HG02763 (cell line): ENCODE measurements around the gene PCK1.

Experiments used
- ATAC-seq: cut with Tn5 transposase; IDR thresholded peaks from one replicate; pipeline ENCODE4 v1.9.1; 2021; ENCODE audit warnings: mild to moderate bottlenecking, moderate library complexity; ENCODE audit not compliant: unreplicated experiment

Gene PCK1

DNA sequence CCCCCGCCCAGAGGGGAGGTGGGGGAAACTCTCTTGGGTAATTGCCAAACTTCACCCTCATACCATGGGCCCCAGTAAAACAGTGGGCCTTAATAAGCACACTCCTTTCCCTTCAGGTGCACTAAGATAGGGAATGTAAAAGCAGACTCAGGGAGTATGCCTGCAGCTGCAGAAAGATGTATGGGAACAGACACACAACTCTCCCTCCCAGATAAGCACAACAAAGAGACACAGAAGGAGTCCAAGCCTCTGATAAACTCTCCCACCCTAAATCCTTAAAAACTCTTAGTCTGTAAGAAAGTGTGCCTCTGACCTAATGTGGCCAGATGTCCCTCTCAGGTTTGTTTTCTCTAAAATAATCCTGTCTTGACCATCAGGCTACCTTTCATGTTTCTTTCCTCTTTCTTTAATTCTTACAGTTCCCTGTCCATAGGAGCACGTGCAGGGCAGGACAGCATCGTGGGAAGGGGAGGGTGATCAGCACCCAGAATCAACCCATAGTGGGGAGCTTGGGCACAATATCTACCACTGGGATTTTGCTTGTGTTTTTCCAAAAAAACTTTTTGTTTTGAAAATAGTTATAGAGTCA lies 24.7 kb upstream of the PCK1 start:
- no peak for ATAC-seq

DNA sequence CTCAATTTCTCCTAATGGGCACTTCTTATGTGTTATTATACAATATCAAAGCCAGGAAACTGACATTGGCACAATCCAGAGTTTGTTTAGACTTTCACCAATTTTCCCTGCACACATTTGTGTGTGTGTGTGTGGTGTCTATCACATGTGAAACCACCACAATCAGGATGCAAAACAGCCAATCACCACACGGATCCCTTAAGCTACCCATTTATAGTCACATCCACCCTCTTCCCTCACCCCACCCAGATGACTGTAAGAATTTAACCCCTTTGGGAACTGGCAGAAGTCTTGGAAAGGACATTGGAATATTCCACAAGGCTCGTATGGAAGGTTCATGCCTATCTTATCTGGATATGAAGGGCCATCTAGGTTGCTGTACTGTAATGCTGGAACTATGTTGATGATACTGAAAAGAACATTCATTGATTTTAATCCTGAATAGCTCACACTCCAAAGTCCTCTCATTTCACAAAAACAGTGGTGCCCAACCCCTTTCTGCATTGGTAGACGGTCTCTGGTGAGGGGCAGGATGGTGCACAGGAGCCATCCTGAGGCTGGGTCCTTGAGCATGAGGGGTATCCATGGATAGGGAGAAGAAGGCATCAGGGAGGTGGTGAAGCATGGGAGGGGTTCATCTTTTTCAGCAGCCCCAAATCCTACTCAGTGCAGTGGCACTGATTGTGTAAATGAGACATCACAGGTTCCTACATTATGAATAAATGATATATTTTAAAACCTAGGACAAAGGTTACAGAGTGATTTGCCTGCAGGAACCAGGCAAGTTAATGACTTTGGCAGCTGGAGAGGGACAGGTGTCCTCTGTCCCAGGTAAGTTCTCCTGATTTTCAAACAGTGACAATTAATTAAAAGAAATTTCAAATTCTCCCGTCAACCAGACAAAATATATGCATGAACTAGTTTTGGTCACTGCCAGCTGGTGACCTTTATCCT lies 23.9 kb upstream of the PCK1 start:
- no peak for ATAC-seq

DNA sequence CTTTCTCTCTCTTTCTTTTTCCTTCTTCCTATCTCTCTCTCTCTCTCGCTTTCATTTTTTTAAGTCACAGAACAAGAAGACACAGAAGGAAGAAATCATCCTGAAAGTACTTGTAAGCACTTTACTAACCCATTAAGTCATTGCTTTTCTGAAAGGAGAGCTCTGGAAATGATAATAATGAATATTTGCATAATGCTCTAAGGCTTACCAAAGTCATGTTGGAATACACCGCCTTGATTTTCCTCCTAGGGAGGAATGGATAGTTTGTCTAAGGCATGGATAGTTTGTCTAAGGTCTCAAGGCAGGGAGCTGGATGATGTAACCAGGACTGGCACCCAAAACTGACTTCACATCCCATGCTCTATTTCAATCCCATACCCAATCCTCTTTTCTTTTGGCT lies 23.1 kb upstream of the PCK1 start:
- no peak for ATAC-seq

DNA sequence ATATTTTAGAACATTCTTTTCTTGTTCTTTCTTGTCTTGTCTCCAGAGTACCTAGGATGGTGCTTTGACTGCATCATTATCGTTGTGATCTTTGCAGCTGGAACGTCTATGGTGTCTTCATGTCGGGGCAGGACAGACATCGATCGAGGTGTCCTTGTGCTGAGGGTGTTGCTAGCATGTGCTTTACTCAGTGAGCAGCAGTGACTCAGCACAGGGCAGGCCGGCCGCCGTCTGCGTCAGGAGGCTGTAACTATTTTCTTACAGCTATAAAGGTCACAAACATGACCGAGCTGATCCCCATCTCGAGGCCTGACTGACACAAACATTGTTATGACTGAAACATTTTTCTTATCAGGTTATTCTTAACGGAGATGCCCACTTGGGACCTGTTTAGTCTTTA lies 21.0 kb upstream of the PCK1 start:
- ATAC-seq: no peak

DNA sequence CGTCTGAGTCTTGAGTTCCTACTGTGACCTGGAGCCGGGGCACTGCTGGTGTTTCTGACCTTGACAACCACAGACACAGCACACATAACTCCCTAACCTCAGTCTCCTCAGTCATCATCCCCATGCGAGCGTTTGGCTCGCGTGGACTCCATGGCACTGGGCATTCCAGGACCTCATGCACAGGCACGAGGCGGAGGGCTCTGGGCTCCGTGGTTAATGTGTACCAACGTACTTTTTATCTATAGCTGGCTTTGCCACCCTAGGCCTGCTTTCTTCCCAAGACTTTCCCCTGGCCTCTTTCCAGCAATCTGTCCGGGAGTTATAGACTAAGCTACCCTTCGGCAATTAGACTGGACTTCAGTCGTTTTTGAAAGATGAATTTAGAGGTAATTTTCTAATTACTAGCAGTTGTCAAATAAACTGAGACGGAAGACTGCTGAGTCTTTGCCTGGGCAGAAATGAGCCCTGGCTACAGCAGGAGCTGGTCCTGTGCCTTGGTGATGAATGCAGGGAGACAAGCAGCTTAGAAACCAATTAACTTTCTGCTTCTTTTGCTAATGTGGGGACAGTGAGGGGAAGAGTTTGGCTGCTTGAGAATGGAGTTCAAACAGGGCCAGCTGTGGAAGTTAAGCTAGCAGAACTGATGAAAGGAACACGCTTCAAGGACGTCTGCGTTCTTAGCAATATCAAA lies 19.9 kb upstream of the PCK1 start:
- no peak for ATAC-seq

DNA sequence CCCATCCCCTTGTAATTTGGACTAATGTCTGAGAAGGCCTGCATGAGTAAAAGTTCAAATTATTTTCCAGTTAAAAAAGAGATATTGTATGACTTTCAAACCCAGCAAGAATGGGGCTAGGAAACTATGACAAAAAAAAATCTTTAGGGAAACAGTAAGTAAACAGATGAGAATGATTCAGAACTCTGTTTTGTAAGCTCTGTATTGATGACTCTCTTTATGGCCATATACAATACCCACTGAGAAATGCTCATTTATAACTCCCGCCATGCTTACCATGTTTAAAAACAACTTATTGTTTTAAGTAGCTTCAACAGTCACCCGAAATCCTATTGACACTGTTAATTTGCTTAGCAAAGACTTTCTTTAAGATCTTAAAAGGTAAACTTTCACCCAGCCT lies 17.2 kb upstream of the PCK1 start:
- no peak for ATAC-seq

DNA sequence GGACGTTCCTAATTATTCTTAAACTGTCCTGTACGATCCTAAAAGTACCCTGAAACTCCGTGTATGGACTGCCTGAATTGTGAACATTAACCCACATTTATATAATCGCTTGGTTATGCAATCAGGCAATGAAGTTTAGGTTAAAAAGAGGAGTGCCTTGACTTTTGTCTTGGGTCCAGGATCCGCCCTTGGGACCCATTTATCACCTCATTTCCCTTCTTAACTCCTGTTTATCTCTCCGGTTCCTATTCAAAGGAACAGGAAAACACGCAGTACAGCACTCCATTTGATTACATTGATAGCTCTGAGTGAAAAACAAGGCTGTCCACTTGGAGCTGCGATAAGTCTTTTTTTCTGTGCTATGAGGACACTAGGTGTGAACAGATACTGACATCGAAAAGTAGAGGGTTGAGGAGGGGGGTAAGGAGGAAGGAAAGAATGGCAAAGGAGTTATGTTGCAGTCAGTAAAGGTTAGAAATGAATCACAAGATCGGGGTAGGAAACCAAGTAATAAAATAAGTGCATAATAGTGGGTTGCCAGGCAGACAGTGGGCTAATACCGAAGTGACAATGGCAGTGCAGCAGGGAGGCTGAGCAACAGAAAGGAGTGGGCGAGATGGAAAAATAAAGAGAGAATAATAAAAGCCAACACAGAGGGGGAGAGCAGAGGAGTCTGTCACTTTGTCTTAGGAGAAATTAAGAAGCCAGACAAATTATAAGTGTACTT lies 15.9 kb upstream of the PCK1 start:
- ATAC-seq: no peak

DNA sequence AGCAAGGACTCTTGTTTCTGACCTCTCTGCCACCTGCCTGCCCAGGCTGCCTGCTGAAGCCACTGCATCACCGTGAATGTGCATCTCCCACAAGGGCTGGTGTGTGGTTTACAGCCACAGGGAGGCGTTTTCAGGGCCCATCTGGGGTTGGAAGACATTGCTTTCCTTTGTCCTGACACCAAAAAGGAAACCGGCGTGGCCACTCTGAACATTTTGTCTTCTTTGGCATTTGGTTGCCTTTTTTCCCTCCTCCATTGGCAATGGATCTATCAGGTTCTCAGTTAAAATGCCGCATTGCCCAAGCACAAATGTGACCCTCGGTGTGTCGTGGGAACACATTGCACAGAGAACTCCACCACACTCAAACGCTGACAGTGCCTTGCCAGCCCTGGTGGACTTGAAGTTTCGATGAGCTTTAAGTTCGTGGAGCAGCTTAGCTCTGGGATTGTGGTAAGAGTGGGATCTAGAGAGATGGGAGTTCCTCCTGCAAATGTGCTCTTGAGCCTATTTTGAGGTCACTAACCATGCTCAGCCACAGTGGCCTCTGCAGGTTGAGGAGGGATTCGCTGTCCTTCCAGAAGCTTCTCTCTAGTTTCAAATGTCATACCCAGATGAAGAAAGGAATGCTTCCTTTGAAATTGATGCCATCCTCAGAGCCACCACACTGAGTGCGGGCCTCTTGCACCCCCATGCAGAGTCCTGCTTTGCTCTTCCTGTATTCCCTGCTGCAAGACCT lies 14.8 kb upstream of the PCK1 start:
- no peak for ATAC-seq

DNA sequence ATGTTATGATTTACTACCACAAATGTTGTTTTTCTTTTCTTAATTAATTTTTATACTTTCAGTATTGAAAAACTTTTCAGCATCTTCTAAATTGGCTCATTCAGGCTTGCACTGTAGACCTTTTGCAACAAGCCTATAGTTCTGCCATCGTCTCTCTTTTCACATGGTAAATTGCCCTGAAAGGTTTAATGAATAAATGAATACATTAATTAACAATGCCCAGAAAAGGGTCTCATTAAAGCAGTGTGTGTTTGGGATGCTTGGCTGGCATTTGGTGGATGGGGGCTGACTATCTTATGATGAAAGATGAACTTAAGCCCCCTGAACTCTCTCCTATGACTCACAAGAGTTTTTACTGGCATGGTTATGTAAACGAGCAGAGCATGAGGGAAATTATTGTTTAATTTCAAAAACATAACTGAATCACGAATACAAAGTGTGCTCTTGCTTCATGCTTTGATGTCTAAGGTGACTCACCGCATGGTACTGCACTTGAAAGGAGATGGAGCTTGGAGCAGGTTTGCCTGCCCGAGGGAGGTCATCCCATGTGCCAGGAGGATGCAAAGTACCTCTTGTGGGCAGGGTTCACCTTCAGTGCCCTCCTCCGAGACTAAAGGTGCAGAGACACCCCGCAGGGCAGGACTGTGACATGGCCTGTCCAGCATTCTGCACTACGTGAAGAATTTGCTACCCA lies 13.8 kb upstream of the PCK1 start:
- no peak for ATAC-seq

DNA sequence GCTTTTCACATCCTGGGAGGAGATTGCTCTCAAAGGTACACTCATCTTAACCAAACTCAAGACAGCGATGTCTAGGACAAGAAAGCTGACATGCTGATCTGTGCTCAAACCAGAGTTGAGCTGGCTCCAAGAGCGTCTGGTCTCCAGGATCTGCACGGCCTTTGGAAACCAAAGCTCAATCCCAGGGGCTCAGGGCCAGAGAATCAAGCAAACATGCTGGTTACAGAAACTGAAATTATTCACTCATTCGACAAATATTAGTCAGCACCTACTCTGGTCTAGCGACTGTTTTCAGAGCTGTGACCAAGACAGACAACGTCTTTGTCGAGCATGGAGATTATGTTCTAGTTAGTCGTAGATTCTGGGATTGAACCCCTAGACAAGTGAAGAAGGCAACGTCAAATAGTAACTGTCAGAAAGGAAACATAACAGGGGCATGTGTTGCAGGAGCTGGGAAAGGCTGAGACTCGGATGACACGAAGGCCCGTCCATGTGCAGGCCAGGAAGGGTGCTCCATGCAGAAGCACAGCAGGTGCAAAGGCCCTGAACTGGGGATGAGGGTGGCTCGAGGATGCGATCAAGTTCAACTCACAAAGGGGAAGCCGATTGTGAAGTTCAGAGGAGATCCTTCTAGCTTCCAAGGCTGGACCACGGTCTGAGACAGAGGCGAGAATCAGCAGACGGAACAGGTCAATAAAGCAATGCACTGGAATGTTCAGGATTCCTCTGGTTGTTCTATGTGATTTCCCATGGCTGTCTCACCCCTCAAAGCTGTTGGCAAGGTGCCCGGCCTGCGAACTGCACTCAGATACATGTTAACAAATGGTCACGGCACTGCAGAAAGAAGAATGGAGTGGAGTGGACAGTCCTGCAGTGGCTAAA lies 12.5 kb upstream of the PCK1 start:
- ATAC-seq: no peak

DNA sequence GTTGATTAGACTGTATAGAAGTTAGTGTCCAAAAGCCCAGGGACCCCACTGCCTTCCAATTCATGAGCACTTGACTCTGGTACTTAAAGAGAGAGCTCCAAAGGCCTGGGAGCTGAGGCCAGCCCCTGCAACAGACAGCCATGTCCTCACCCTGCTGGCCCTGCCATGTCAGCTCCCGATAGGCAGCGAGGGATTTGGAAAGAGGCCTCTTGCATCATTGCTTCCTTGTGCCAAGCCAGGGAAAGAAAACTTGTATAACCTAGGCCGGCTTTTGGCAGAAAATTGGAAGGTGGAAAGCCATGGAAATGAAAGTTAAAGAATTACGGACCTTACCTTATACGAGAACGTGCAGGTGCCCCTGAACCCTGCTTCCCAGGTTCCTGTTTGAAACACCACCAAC lies 8.4 kb upstream of the PCK1 start:
- ATAC-seq: no peak

DNA sequence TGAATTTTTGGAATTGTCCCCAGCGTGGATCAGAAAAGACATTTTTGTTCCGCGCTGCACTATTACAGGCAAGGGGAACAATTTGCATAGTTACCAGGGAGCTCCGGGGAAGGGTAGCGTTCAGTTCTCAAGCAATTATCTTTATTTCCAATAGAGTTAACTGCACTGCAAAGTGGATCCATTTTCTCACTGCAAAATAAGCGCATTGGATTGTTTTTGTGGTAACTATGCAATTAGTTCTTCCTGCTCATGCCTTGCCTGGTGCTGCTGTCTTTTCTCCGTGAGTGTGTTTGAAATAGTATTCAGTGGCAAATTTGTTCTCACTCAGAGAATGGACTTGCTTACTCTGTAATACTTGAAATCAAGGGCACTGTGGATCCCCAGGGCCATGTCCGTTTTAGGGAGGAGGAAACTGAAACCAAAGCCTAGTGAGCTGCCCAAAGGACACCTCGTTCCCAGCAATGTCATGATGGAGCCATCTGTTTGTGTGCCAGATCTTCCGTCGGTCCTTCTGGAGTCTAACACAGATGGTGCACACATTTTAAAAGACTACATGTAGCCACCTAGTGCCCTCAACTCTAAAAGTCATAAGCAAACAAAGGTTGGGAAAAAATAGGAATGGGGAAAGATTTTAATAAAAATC lies 7.4 kb upstream of the PCK1 start:
- no peak for ATAC-seq

DNA sequence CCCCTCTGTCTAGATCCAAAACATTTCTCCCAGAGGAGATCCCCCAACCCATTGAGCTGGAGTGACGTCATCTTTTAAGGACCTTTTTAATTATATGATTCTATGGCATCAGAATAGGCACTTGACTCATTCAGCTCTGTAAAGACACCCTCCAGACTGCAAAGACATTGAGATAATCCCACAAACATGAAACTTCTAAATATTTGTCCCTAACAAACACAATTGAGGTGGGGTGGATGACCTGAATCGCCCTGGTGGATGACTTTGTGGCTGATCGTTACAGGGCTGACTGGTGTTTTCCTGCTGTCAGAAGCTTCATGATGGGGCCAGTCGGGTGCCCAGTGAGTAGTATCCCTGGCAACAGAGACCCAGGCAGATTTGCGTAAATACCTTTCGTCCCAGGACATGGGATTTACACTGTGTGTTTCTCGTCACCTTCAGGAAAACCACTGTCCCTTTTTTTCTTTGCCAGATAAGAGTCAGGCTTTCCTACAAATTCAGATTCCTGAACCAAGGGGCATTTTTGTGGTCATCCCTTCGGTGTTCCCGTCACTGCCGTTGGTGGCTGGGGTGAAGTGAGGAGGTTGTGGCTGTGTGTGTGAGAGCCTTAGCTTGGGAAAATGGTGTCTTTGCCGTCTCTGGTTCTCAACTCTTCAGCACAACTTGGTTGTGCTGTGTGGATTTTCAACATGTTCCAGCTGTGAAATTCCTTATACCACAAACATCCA lies 5.3 kb upstream of the PCK1 start:
- ATAC-seq: no peak

DNA sequence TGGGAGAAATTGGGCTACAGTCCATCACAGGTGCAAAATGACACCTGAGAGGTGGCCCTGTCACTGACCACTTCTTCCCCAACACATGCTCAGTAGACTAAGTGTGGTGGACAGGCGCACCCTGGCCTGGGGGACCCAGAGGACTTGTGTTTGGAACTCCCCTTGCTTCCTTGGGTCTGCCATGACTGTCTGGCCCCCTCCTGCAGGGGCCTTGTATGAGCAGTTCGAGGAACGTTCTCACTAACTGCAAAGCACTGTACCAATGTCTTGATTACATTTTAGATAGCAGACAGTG lies 4.0 kb upstream of the PCK1 start:
- ATAC-seq: no peak

DNA sequence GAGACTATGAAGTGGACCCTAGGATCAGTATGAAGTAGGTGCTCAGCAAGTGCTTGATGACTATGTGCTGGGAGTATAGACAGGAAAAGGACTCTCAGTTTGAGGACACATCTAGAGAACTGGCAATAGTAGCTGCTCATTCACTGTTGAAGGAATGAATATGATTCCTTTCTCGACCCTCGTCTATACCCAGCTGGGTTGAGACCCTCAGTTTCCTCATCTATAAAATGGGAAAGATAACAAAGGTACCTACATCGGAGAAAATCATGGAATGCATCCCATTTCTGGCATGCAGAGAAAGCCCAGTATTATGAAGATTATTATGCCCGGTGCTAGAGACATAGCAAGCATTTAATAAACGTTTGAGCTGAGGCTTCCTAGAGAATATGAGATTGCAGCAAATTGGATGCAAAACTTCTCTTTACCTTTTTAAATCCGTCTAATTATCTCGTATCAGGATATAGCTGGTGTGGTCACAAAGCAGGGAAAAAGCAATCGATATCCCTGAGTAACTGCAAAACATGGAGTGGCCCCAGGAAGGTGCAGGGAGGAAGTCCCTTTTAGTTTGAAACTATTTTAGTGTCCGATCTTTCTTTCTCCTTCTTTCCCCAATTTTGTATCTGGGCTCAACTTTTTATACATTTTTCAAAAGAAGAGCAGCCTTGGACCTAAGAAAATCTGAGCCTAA lies 2.8 kb upstream of the PCK1 start:
- no peak for ATAC-seq

DNA sequence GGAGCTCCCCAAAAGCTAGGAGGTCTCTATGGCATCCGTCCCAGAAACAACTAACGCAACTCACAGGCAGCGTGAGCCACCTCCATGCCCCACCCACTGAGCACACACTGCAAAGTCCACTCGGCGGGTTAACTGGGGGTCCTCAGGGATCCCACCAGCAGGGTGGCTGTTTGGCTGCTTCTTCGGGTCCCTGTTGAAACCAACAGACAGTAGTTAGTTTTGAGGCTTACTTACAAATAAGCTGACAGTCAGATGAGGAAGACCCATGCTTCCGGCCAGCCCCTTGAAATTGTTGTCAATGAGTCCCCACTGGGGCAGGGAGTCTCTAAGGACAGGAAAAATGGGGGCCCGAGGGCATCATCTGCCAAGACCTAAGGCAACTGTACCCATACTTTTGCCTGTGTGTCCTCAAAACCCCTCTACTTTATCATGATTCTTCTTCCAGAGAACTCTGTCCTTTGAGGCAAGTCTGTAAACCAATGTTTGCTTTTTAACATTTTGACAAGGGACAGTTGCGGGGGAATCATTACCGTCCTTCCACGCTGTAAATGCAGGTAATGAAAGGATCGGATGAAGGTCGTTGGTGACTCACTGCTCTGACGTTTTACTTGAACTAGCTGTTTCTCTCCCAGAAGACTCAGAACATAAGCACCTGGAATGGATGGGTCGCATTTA lies 2.2 kb upstream of the PCK1 start:
- no peak for ATAC-seq

DNA sequence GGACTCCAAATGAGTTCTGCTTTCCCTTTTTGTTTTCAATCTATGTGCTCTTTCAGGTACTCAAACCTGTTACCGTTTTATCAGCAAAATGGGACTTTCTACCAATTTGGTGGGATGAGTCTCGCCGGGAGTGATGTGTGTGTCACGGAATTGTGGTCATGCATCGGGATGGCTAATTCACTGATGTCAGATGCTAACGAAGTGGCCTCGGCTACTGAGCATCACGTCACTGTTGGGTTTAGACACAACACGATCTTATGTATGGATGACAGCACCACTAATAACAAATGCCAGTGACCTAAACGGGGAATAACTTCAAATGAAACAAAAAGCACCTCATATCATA lies 1.6 kb upstream of the PCK1 start:
- no peak for ATAC-seq
